Measurements from ENCODE around the gene CNTN4.

Gene CNTN4

DNA sequence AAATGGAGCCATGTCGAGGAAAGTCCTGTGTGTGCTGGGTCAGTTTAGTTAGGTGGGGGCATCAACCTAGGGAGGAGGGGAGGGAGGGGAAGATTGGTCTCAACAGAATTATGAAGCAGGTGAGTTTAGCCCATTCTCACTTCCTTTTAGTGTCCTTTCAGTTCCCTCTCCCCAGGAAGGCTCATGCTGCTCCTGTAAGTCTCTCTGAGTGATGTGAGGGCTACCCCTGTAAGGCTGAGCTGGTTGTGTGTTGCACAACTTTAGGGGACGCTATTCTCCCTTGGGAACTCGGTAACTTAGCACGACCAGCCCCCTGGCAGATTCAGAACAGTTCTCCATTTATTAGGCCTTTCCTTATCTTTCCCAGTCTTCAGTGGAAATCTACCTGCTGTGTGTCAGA lies 990.4 kb downstream of the CNTN4 start:
- no peak for DNase-seq (ENCODE audit: low read depth)
- H3K4me3 ChIP-seq (ENCODE audit: low read depth, low read length) = no peak overlapping the region
- TF ChIP-seq, protein P1, sequence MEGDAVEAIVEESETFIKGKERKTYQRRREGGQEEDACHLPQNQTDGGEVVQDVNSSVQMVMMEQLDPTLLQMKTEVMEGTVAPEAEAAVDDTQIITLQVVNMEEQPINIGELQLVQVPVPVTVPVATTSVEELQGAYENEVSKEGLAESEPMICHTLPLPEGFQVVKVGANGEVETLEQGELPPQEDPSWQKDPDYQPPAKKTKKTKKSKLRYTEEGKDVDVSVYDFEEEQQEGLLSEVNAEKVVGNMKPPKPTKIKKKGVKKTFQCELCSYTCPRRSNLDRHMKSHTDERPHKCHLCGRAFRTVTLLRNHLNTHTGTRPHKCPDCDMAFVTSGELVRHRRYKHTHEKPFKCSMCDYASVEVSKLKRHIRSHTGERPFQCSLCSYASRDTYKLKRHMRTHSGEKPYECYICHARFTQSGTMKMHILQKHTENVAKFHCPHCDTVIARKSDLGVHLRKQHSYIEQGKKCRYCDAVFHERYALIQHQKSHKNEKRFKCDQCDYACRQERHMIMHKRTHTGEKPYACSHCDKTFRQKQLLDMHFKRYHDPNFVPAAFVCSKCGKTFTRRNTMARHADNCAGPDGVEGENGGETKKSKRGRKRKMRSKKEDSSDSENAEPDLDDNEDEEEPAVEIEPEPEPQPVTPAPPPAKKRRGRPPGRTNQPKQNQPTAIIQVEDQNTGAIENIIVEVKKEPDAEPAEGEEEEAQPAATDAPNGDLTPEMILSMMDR (conservative IDR thresholded peaks at IDR 0.05; ENCODE audit: low read depth, low read length) = no peak

DNA sequence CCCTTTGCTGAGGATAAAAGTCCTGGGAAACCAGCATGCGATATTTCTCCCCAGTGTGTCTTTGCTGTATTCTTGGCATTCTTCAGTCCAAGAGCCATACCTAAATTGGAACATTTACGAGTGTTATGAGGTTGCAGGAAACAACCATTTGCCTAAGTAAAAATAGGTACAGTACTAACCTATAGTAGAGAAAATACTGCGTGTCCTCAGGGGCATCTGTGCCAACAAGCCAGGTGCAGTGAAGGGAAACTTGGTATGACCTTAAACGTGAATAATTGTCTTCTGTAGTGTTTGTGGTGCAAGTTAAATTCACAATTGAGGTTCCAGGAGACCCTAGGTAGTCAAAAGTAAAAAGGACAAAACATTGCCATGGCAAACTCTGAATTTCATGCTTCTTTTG lies 999.3 kb downstream of the CNTN4 start:
- no peak for DNase-seq (ENCODE audit: low read depth)
- TF ChIP-seq, protein P1 (conservative IDR thresholded peaks at IDR 0.05; ENCODE audit: low read depth, low read length) = no peak
- H3K4me3 ChIP-seq (ENCODE audit: low read depth, low read length) = no peak overlapping the region

DNA sequence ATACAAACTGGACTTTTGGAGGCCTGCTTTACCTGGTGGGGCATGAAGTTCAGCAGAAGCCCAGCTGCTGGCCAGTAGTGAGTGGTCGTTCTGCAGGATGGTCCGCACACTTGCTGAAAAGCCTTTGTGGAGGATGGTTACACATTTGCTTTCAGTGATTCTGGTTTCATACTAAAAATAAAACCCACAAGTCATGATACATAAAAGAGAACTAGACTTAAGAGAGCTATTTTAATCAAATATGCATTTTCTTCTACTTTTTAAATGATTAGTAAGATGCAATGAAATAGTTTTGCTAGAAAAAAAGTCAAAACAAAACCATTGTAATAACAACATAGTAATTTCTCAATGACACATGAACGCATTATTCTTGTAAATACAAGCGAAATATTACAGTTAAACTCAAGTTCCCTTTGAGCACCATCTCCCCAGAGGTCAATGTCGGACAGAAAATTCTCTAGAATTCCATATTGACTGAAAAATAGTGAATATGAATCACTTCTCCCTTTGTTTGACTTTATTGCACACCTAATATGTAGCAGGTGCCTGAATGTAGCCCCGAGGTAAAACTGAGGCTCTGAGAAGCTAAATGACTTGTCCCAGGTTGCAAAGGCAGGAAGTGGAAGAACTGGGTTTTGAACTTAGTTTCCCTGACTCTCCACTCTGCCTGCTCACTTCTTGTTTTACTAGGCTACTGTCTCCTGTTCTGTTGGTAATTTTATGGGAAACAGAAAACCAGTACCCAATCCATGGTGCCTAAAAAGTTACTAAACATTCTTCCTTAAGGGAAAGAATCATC lies 1003.2 kb downstream of the CNTN4 start:
- no peak for DNase-seq (ENCODE audit: low read depth)
- H3K4me3 ChIP-seq (ENCODE audit: low read depth, low read length) = no peak overlapping the region
- TF ChIP-seq, protein P1 (conservative IDR thresholded peaks at IDR 0.05; ENCODE audit: low read depth, low read length) = no peak

DNA sequence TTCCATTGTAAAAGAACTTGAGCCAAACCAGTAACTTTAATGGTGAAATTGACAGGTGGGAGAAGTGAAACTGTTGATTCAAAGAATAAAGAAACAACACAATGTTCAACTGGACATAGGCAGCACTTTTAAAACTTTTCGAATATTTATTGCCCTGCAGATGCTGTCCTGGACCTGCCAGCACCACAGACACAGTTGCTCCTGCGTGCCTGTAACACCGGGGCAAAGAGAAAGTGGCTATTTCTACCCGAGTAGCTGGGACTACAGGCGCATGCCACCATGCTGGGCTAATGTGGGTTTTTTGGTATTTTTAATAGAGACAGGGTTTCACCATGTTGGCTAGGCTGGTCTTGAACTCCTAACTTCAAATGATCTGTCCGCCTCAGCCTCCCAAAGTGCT lies 1004.1 kb downstream of the CNTN4 start:
- H3K4me3 ChIP-seq (ENCODE audit: low read depth, low read length) = no peak overlapping the region
- TF ChIP-seq, protein P1 (conservative IDR thresholded peaks at IDR 0.05; ENCODE audit: low read depth, low read length) = no peak

DNA sequence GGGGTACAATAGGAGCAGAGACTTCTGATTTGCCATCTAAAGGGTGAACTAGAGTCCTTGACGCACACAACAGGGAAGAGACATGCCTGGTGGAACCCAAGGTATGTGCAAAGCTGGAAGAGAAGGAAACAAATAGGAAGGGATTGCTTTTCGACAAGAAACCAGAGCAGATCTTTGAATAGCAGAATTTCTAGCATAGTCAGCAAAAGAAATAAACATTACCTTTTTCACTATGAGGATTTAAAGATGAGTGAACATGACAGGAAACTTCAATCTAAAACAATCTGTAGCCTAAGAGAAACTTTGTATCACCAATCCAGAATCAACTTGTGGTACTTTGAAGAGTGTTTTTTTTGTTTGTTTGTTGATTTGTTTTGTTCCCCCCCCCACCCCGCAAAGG lies 1006.6 kb downstream of the CNTN4 start:
- no peak overlapping the region for H3K4me3 ChIP-seq (ENCODE audit: low read depth, low read length)
- DNase-seq (ENCODE audit: low read depth) = no peak
- TF ChIP-seq, protein P1 (conservative IDR thresholded peaks at IDR 0.05; ENCODE audit: low read depth, low read length) = no peak

More for the DNA sequence above, 1004.1 kb downstream of the CNTN4 start:
- DNase-seq (ENCODE audit: low read depth) = no peak

DNA sequence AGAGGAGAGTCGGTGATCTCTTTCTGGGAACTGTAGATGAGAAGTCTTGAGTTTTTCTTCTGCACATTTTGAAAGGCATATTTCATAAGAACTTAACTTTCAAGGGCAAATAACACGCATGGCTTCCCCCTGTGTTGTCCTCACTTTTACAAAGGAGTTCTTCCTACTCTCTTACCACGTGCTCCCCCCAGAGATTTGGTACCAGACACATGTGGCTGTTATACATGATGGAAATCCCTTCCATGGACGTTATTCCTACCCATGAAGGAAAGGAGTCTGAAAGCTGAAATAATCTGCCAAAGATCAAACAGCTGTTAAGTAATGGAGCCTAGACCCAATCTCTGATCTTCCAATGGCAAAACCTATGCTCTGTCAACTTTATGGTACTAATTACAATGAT lies 1007.1 kb downstream of the CNTN4 start:
- TF ChIP-seq, protein P1 (conservative IDR thresholded peaks at IDR 0.05; ENCODE audit: low read depth, low read length) = no peak
- no peak overlapping the region for H3K4me3 ChIP-seq (ENCODE audit: low read depth, low read length)
- no peak for DNase-seq (ENCODE audit: low read depth)

DNA sequence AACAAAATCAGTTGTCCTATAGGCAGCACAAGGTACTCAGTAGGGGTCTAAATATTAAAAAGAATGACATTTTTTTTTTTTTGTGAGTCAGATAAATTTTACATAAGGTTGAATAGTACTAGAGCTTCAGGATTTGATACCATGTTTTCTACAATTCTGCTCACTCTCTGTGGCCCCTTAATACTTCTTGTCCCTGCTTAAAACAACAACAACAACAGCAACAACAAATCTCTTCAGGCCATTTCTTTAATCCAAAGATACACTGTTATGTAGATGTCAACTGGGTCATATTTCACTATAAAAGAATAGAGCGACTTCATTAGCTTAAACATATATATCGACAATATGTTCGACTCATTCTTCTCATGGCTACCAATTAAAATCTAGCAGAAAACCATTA lies 1008.5 kb downstream of the CNTN4 start:
- DNase-seq (ENCODE audit: low read depth) = no peak
- TF ChIP-seq, protein P1 (conservative IDR thresholded peaks at IDR 0.05; ENCODE audit: low read depth, low read length) = no peak
- no peak overlapping the region for H3K4me3 ChIP-seq (ENCODE audit: low read depth, low read length)

All from choroid plexus epithelial cell (primary cell).